SJCRH30 (cell line): ENCODE data around the gene SUSD2. TPM values are rescaled to one million over a fixed set of nuclear protein-coding genes. Genes with fewer than 3 reads are reported as not detected.
"Not testable (repeated sequence)": the region's sequence is repeated elsewhere in the genome, so short reads cannot be mapped to it uniquely, and the experiment has no call there.

ENCODE experiments used
- DNase-seq, 2 experiments: peaks; one replicate each; pipeline ENCODE4 v3.0.0-alpha.2; 2015 to 2020
- H3K27ac ChIP-seq: fragments of 250-450 bp; sonication (Bioruptor Pico); 2 replicates; pipeline ENCODE4 v1.5.1; 2020; ENCODE audit warnings: mild to moderate bottlenecking, moderate library complexity
- H3K27me3 ChIP-seq: fragments of 250-450 bp; sonication (Bioruptor Pico); 2 replicates; pipeline ENCODE4 v1.5.1; 2020; ENCODE audit warnings: mild to moderate bottlenecking, moderate library complexity
- H3K36me3 ChIP-seq: fragments of 250-450 bp; sonication (Bioruptor Pico); 2 replicates; pipeline ENCODE4 v1.5.1; 2020; ENCODE audit warnings: mild to moderate bottlenecking, moderate library complexity
- H3K4me1 ChIP-seq: fragments of 250-450 bp; sonication (Bioruptor Pico); 2 replicates; pipeline ENCODE4 v1.5.1; 2020; ENCODE audit warnings: mild to moderate bottlenecking, moderate library complexity
- H3K4me3 ChIP-seq: fragments of 250-450 bp; sonication (Bioruptor Pico); 2 replicates; pipeline ENCODE4 v1.5.1; 2020; ENCODE audit warnings: mild to moderate bottlenecking, moderate library complexity
- H3K9me3 ChIP-seq: fragments of 250-450 bp; sonication (Bioruptor Pico); replicated peaks from 2 replicates; pipeline ENCODE4 v1.5.1; 2020; ENCODE audit warnings: mild to moderate bottlenecking, moderate library complexity
- total RNA-seq: library from RNA; depleted of rRNA; stranded (reverse); fragments of >200 nt; shearing (Covaris generic); gene quantifications from 2 replicates; pipeline ENCODE4 v1.2.3, GENCODE V29; 2014; rRNA removed

SUSD2 gene, protein sequence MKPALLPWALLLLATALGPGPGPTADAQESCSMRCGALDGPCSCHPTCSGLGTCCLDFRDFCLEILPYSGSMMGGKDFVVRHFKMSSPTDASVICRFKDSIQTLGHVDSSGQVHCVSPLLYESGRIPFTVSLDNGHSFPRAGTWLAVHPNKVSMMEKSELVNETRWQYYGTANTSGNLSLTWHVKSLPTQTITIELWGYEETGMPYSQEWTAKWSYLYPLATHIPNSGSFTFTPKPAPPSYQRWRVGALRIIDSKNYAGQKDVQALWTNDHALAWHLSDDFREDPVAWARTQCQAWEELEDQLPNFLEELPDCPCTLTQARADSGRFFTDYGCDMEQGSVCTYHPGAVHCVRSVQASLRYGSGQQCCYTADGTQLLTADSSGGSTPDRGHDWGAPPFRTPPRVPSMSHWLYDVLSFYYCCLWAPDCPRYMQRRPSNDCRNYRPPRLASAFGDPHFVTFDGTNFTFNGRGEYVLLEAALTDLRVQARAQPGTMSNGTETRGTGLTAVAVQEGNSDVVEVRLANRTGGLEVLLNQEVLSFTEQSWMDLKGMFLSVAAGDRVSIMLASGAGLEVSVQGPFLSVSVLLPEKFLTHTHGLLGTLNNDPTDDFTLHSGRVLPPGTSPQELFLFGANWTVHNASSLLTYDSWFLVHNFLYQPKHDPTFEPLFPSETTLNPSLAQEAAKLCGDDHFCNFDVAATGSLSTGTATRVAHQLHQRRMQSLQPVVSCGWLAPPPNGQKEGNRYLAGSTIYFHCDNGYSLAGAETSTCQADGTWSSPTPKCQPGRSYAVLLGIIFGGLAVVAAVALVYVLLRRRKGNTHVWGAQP
- total RNA-seq: 0.08 TPM in 1 of 2 replicates, not detected in the other

DNA sequence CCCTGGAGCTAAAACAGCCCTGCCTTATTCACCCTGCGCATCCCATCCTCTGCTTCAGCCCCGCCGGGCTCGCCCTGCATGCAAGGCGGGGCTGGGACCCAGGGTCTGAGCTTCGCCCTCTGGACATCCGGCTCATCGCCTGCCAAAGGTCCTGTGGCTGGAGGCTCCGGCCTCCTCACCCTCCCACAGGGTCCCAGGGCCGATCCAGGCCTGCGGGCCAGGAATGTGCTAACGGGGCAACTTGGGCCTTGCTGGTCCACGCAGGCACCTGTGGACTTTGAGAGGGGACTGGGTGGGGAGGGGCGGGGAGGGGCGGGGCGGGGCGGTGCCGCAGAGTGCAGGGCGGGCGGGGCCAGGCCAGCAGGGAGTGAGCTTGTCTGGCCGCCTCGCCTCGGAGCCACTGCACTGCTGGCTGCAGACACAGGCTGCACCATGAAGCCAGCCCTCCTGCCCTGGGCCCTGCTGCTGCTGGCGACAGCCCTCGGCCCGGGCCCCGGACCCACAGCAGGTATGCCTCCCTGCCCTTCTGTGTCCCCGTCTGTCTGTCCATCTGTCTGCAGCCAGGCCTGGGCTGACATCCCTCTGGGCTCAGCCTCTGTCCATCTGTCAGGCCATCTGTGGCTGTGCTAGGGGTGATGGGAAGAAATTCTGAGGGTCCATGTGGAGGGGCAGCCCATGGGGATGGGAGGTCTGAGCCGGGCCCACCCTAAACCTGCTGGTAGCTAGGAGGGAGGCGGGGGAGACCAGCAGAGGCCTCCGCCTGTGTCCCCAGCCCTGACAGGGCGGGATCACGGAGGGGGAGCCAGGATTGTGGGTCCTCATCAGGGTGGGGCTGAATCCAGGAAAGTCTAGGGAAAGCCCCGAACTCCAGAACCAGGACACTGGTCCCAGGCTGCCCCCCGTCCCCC is at the start of gene SUSD2:
SUSD2 (plus strand) TSS at position 400 of the 908 bp plus-strand sequence; CDS start at position 433, 33 bp downstream.
- Histone ChIP-seq H3K4me3 (no peak within 1 kb of the TSS), H3K9me3 (no peaks in the 10 kb centered on the region), H3K27me3 (no peaks in the 10 kb centered on the region), H3K36me3 (no peaks in the 10 kb centered on the region), H3K4me1 (no peaks in the 10 kb centered on the region), H3K27ac (no peak within 1 kb of the TSS)
- DNase-seq: no peak

GRCh38 chr22:24133187-24133965 is 47.9 kb upstream of the SUSD2 start:
- no peak for DNase-seq

GRCh38 chr22:24134090-24134846 is 47.0 kb upstream of the SUSD2 start:
- Histone ChIP-seq H3K36me3 (no peaks in the 10 kb centered on the region), H3K4me3 (no peak overlapping the region), H3K27me3 (no peaks in the 10 kb centered on the region), H3K9me3 (no peaks in the 10 kb centered on the region), H3K27ac (no peak overlapping the region), H3K4me1 (no peaks in the 10 kb centered on the region)
- no peak for DNase-seq

More at GRCh38 chr22:24133187-24133965, 47.9 kb upstream of the SUSD2 start:
- Histone ChIP-seq H3K4me3 (no peak overlapping the region), H3K4me1 (no peaks in the 10 kb centered on the region), H3K9me3 (no peaks in the 10 kb centered on the region), H3K27me3 (no peaks in the 10 kb centered on the region), H3K27ac (no peak overlapping the region), H3K36me3 (no peaks in the 10 kb centered on the region)

GRCh38 chr22:24136533-24136932 is 44.8 kb upstream of the SUSD2 start:
- not testable (repeated sequence) for H3K4me3 ChIP-seq, H3K27ac ChIP-seq, H3K4me1 ChIP-seq, H3K36me3 ChIP-seq, H3K27me3 ChIP-seq, H3K9me3 ChIP-seq, DNase-seq

GRCh38 chr22:24137595-24137994 is 43.7 kb upstream of the SUSD2 start:
- H3K4me3 ChIP-seq: no peak overlapping the region
- no peaks in the 10 kb centered on the region for H3K36me3 ChIP-seq
- H3K27ac ChIP-seq: no peak overlapping the region
- no peaks in the 10 kb centered on the region for H3K9me3 ChIP-seq
- no peaks in the 10 kb centered on the region for H3K4me1 ChIP-seq
- no peaks in the 10 kb centered on the region for H3K27me3 ChIP-seq
- no peak for DNase-seq

GRCh38 chr22:24138649-24139420 is 42.5 kb upstream of the SUSD2 start:
- Histone ChIP-seq H3K9me3 (no peaks in the 10 kb centered on the region), H3K4me1 (no peaks in the 10 kb centered on the region), H3K36me3 (no peaks in the 10 kb centered on the region), H3K4me3 (no peak overlapping the region), H3K27ac (no peak overlapping the region), H3K27me3 (no peaks in the 10 kb centered on the region)
- DNase-seq: no peak

DNA sequence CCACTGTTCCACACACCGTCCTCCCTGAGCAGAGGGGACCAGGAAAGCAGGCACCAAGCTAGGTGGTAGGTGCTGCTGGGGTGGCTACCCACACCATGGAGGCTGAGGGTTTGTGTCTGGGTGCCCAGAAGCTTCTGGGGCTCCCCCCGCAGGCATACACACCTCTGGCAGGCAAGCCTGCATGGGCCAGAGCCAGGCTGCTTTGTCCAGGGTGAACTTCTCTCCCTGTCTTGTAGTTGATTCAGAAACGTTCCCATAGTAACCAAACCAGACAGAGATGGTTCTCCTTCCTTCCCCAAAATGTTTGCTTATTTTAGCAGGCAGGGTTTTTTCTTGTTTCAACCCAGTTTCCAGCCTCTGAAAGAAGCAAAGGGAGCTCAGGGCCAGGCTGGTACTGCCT is 40.9 kb upstream of the SUSD2 start:
- peaks cover under 1% of the 10 kb centered on the region for H3K4me1 ChIP-seq
- no peak for DNase-seq
- no peak overlapping the region for H3K27ac ChIP-seq
- no peak overlapping the region for H3K4me3 ChIP-seq
- H3K9me3 ChIP-seq: no peaks in the 10 kb centered on the region
- H3K36me3 ChIP-seq: no peaks in the 10 kb centered on the region
- H3K27me3 ChIP-seq: no peaks in the 10 kb centered on the region

DNA sequence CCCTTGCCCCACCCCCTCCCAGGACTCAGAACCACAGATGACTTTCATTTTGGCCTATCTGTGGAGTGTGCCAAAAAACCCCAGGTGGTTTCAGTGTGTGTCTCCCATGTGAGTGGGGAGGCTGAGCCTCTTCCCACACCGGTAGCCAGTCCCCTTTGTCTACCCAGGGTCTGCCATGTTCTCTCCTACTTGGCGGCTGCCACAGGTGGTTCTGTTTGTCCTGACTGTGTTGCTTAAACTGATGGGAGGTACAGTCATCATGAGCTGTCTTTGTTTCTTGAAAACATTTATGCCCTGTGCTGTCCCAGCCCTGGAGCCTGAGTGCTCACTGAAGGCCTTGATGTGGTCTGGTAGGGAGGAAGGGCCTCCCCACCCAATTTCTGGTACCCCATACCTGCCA is 39.7 kb upstream of the SUSD2 start:
- Histone ChIP-seq H3K27ac (no peak overlapping the region), H3K4me1 (peaks cover 13% of the 10 kb centered on the region), H3K36me3 (no peaks in the 10 kb centered on the region), H3K9me3 (no peaks in the 10 kb centered on the region), H3K27me3 (no peaks in the 10 kb centered on the region), H3K4me3 (no peak overlapping the region)
- no peak for DNase-seq

- DNase-seq: no peak
- Histone ChIP-seq H3K4me1 (peaks cover 17% of the 10 kb centered on the region), H3K9me3 (no peaks in the 10 kb centered on the region), H3K4me3 (no peak overlapping the region), H3K27ac (no peak overlapping the region), H3K27me3 (no peaks in the 10 kb centered on the region), H3K36me3 (no peaks in the 10 kb centered on the region)
Measured at GRCh38 chr22:24142241-24142640, 39.0 kb upstream of the SUSD2 start.

DNA sequence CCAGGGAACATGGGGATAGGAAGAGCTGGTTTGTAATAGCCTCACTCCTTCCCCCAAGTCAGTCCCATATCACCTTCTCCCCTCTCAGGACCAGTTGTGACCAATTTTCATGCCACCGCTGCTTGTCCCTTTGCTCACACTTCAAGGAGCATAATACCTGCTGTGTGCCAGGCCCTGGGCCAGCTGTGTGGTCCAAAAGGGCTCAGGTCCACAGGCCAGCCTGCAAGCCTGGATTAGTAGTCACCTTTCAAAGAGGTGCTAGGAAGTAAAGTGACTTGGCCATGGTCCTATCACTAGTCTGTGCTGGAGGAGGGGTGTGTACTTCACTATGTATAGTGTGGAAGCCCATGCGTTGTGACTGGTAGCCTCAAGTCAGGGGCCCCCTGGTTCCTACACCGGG is 38.5 kb upstream of the SUSD2 start:
- no peaks in the 10 kb centered on the region for H3K27me3 ChIP-seq

GRCh38 chr22:24144056-24144777 is 37.1 kb upstream of the SUSD2 start:
- no peaks in the 10 kb centered on the region for H3K27me3 ChIP-seq
- no peaks in the 10 kb centered on the region for H3K9me3 ChIP-seq
- no peak overlapping the region for H3K4me3 ChIP-seq
- DNase-seq: no peak
- peaks cover 36% of the 10 kb centered on the region for H3K4me1 ChIP-seq
- H3K36me3 ChIP-seq: no peaks in the 10 kb centered on the region; the same call in 1 of the 2 replicates
- no peak overlapping the region for H3K27ac ChIP-seq

More for the DNA sequence above, 38.5 kb upstream of the SUSD2 start:
- Histone ChIP-seq H3K36me3 (no peaks in the 10 kb centered on the region), H3K4me1 (peaks cover 22% of the 10 kb centered on the region), H3K9me3 (no peaks in the 10 kb centered on the region), H3K4me3 (no peak overlapping the region), H3K27ac (no peak overlapping the region)
- no peak for DNase-seq

- DNase-seq: no peak
- H3K4me3 ChIP-seq: no peak overlapping the region
- H3K27ac ChIP-seq: no peak overlapping the region
- H3K36me3 ChIP-seq: no peaks in the 10 kb centered on the region; the same call in 1 of the 2 replicates
- no peaks in the 10 kb centered on the region for H3K27me3 ChIP-seq
- H3K4me1 ChIP-seq: peaks cover 36% of the 10 kb centered on the region
- no peaks in the 10 kb centered on the region for H3K9me3 ChIP-seq
Measured at GRCh38 chr22:24144778-24145085, 36.6 kb upstream of the SUSD2 start.
